Left colon (tissue), 2 donors: ENCODE measurements around the gene ERBB4. TPM values are rescaled to one million over a fixed set of nuclear protein-coding genes. Genes with fewer than 3 reads are reported as not detected.
A peak's percentile ranks its signal among the peaks of the same experiment; 100 is the strongest.

Source experiments
- ATAC-seq: fragments of 200-7000 bp; cut with Tn5 transposase; one replicate; pipeline ENCODE4 v1.9.1; 2020; ENCODE audit warnings: mild to moderate bottlenecking, moderate library complexity
- DNase-seq, 2 donors: peaks; one replicate each; pipeline ENCODE4 v3.0.0-alpha.2; 2020
- intact Hi-C, 2 donors: fragments of 100-400 bp; cut with DNase I in 1 of 2; cut with micrococcal nuclease in 1 of 2; formaldehyde crosslinking; loops; one replicate each; pipeline versions ENCODE4 v1.11.2 to v1.14.0; 2022; cut with DNase I, micrococcal nuclease
- total RNA-seq, 2 donors: library from RNA; stranded (reverse); fragmentation: NEBNext Ultra II Directional; extraction: Animal tissue kit (Norgen Biotek cat#: 25700); gene quantifications; one replicate each; pipeline ENCODE4 v1.2.1, GENCODE V29; 2021
- donor health status: DM: no; HTN: no; CAD: no.
- donor health status: DM: yes; HTN: yes; CAD: no.

Gene ERBB4
- total RNA-seq, 2 donors from 2014 or later, result 0.18 to 0.70 TPM

GRCh38 chr2:211837706-211838105, 700.9 kb downstream of the ERBB4 start:
- no peak for DNase-seq
- intact Hi-C loops, result no loop called here
- no peak for ATAC-seq

- no peak for ATAC-seq
- no peak for DNase-seq
- intact Hi-C loops, result no loop called here
Observed at GRCh38 chr2:211837206-211837605, 701.4 kb downstream of the ERBB4 start.

GRCh38 chr2:211836409-211836808, 702.2 kb downstream of the ERBB4 start:
- DNase-seq, result no peak
- no peak for ATAC-seq
- intact Hi-C loops, result no loop called here

GRCh38 chr2:211835695-211836094, 702.9 kb downstream of the ERBB4 start:
- ATAC-seq (no peak), DNase-seq (no peak)
- intact Hi-C loops, result no loop called here

GRCh38 chr2:211833582-211834279, 704.9 kb downstream of the ERBB4 start:
- intact Hi-C loops, result no loop called here
- no peak for DNase-seq
- ATAC-seq, result no peak

GRCh38 chr2:211829725-211830124, 708.9 kb downstream of the ERBB4 start:
- intact Hi-C loops, result no loop called here
- ATAC-seq (no peak), DNase-seq (no peak)

- intact Hi-C loops, result no loop called here
- DNase-seq (no peak), ATAC-seq (no peak)
Observed at GRCh38 chr2:211823886-211824479, 714.6 kb downstream of the ERBB4 start.

GRCh38 chr2:211822686-211823335, 715.8 kb downstream of the ERBB4 start:
- DNase-seq (no peak), ATAC-seq (no peak)
- intact Hi-C loops, result no loop called here

- DNase-seq (no peak), ATAC-seq (no peak)
- intact Hi-C loops, result no loop called here
Observed at GRCh38 chr2:211816754-211817153, 721.8 kb downstream of the ERBB4 start.

- DNase-seq, result no peak
- intact Hi-C loops, result no loop called here
- no peak for ATAC-seq
Observed at GRCh38 chr2:211812587-211812986, 726.0 kb downstream of the ERBB4 start.

GRCh38 chr2:211802666-211803065, 735.9 kb downstream of the ERBB4 start:
- intact Hi-C loops, result no loop called here
- DNase-seq (no peak), ATAC-seq (no peak)

- no peak for DNase-seq
- ATAC-seq, result no peak
- intact Hi-C loops, result no loop called here
Observed at GRCh38 chr2:211800001-211800400, 738.6 kb downstream of the ERBB4 start.

GRCh38 chr2:211798868-211799267, 739.7 kb downstream of the ERBB4 start:
- no peak for ATAC-seq
- intact Hi-C loops, result no loop called here

GRCh38 chr2:211793690-211794089, 744.9 kb downstream of the ERBB4 start:
- ATAC-seq, result no peak
- DNase-seq, result no peak
- intact Hi-C loops, result no loop called here

More at GRCh38 chr2:211798868-211799267, 739.7 kb downstream of the ERBB4 start:
- no peak for DNase-seq

- no peak for ATAC-seq
- intact Hi-C loops, result no loop called here
- no peak for DNase-seq
Observed at GRCh38 chr2:211789982-211790381, 748.6 kb downstream of the ERBB4 start.

- ATAC-seq (peak; percentile 97), DNase-seq (peak in 1 of 2 donors; percentile 38)
- intact Hi-C loops, result no loop called here
Observed at GRCh38 chr2:211766689-211767088, 771.9 kb downstream of the ERBB4 start.

- ATAC-seq, result no peak
- intact Hi-C loops, result no loop called here
- DNase-seq, result no peak
Observed at GRCh38 chr2:211762479-211762878, 776.1 kb downstream of the ERBB4 start.

GRCh38 chr2:211760103-211760502, 778.5 kb downstream of the ERBB4 start:
- ATAC-seq (no peak), DNase-seq (no peak)
- intact Hi-C loops, result no loop called here

- ATAC-seq, result no peak
- intact Hi-C loops, result no loop called here
- no peak for DNase-seq
Observed at GRCh38 chr2:211756266-211756665, 782.3 kb downstream of the ERBB4 start.

- DNase-seq (no peak), ATAC-seq (no peak)
- intact Hi-C loops, result no loop called here
Observed at GRCh38 chr2:211755187-211755586, 783.4 kb downstream of the ERBB4 start.
